HepG2 (cell line): ENCODE results near the gene NIBAN1. TPM values are rescaled to one million over a fixed set of nuclear protein-coding genes. Genes with fewer than 3 reads are reported as not detected.

Experiments used
- polyA plus RNA-seq, 8 experiments: library from polyadenylated mRNA; depleted of rRNA in 3 of 8; stranded (reverse) in 7 of 8; unstranded in 1 of 8; fragments of >200 nt; fragmentation: Illumina TruSeq in 4 of 8; extraction: Trizol in 4 of 8; gene quantifications; 2 replicates each; pipeline versions ENCODE4 v1.2.1 to v1.2.3, GENCODE V29; 2011 to 2016; ENCODE audit warnings: low read depth in 4 of 8, missing spikeins in 1 of 8, mixed read lengths in 1 of 8; ENCODE audit not compliant: insufficient read depth in 1 of 8
- small RNA-seq, 3 experiments: library from RNA; depleted of rRNA; stranded (forward); fragments of <200 nt; gene quantifications; one replicate each; pipeline ENCODE3, GENCODE V24; 2012; ENCODE audit warnings: low read depth in 2 of 3, low replicate concordance in 1 of 3; ENCODE audit not compliant: insufficient read length in 3 of 3, insufficient read depth in 2 of 3
- total RNA-seq, 5 experiments: library from RNA; depleted of rRNA; stranded (reverse); fragments of >200 nt; fragmentation: Illumina TruSeq; extraction: Trizol; gene quantifications; 2 replicates each; pipeline ENCODE4 v1.2.3, GENCODE V29; 2016; ENCODE audit warnings: low read depth in 1 of 5

The NIBAN1 gene
- total and polyA plus RNA-seq, 2 of the 13 experiments (the other 11 are each of a cell fraction or from before 2014, with no cell fraction given): not detected

Small RNA genes lying within 50 kb of the gene (small RNA-seq; reads per million reads assigned to genes)
- gene RNA5SP72: 0 reads per million in 3 experiments

Other genes with a start within 250 kb of the NIBAN1 start
- gene EDEM3, start 219.7 kb downstream of the NIBAN1 start, total RNA-seq (2016; rRNA removed; fragmentation: Illumina TruSeq; extraction: Trizol): 11.8 and 18.2 TPM in 2 replicates
- 10.4 and 13.1 TPM in 2 replicates for gene EDEM3, start 219.7 kb downstream of the NIBAN1 start, polyA plus RNA-seq (2011; rRNA removed)
- 21.7 and 32.9 TPM in 2 replicates for gene RNF2, start 71.0 kb upstream of the NIBAN1 start, total RNA-seq (2016; rRNA removed; fragmentation: Illumina TruSeq; extraction: Trizol)
- gene RNF2, start 71.0 kb upstream of the NIBAN1 start, polyA plus RNA-seq (2011; rRNA removed): 15.2 and 19.3 TPM in 2 replicates
- 17.9 and 25.4 TPM in 2 replicates for gene TRMT1L, start 182.4 kb upstream of the NIBAN1 start, total RNA-seq (2016; rRNA removed; fragmentation: Illumina TruSeq; extraction: Trizol)
- 17.5 and 19.2 TPM in 2 replicates for gene TRMT1L, start 182.4 kb upstream of the NIBAN1 start, polyA plus RNA-seq (2011; rRNA removed)
- gene SWT1, start 182.7 kb upstream of the NIBAN1 start, total RNA-seq (2016; rRNA removed; fragmentation: Illumina TruSeq; extraction: Trizol): 2.5 and 4.8 TPM in 2 replicates
- 1.7 TPM in 2 replicates for gene SWT1, start 182.7 kb upstream of the NIBAN1 start, polyA plus RNA-seq (2011; rRNA removed)